ENCODE measurements around the gene PDXK.

Gene PDXK

GRCh38 chr21:43687566-43688399 lies 31.1 kb upstream of the PDXK start:
- Histone ChIP-seq H3K4me3 (ENCODE audit: severe bottlenecking) (no peak overlapping the region), H3K9me3 (ENCODE audit: severe bottlenecking) (no peaks in the 10 kb centered on the region), H3K36me3 (ENCODE audit: low read depth) (peaks cover 85% of the 10 kb centered on the region), H3K27me3 (ENCODE audit: insufficient read depth, poor library complexity, severe bottlenecking) (no peaks in the 10 kb centered on the region), H3K27ac (ENCODE audit: poor library complexity, severe bottlenecking) (no peak overlapping the region), H3K4me1 (ENCODE audit: insufficient read depth, poor library complexity, severe bottlenecking) (no peaks in the 10 kb centered on the region)
- ATAC-seq (ENCODE audit: low read depth): no peak
- no peak for DNase-seq (ENCODE audit: low spot score)
- TF ChIP-seq CTCF (IDR thresholded peaks at IDR 0.05; ENCODE audit: poor library complexity, severe bottlenecking): no peak

- H3K4me1 ChIP-seq (ENCODE audit: insufficient read depth, poor library complexity, severe bottlenecking): no peaks in the 10 kb centered on the region
- H3K27me3 ChIP-seq (ENCODE audit: insufficient read depth, poor library complexity, severe bottlenecking): no peaks in the 10 kb centered on the region
- no peak overlapping the region for H3K4me3 ChIP-seq (ENCODE audit: severe bottlenecking)
- no peak for TF ChIP-seq CTCF (IDR thresholded peaks at IDR 0.05; ENCODE audit: poor library complexity, severe bottlenecking)
- H3K9me3 ChIP-seq (ENCODE audit: severe bottlenecking): no peaks in the 10 kb centered on the region
- no peak for ATAC-seq (ENCODE audit: low read depth)
- DNase-seq (ENCODE audit: low spot score): no peak
- peaks cover 88% of the 10 kb centered on the region for H3K36me3 ChIP-seq (ENCODE audit: low read depth)
- H3K27ac ChIP-seq (ENCODE audit: poor library complexity, severe bottlenecking): no peak overlapping the region
These were observed 30.0 kb upstream of the PDXK start for GRCh38 chr21:43688906-43689305.

GRCh38 chr21:43689556-43690337 lies 29.2 kb upstream of the PDXK start:
- no peak overlapping the region for H3K27ac ChIP-seq (ENCODE audit: poor library complexity, severe bottlenecking)
- H3K36me3 ChIP-seq (ENCODE audit: low read depth): peaks cover 89% of the 10 kb centered on the region
- DNase-seq (ENCODE audit: low spot score) (no peak), ATAC-seq (ENCODE audit: low read depth) (no peak)
- H3K4me3 ChIP-seq (ENCODE audit: severe bottlenecking): no peak overlapping the region
- TF ChIP-seq CTCF (IDR thresholded peaks at IDR 0.05; ENCODE audit: poor library complexity, severe bottlenecking): no peak
- no peaks in the 10 kb centered on the region for H3K9me3 ChIP-seq (ENCODE audit: severe bottlenecking)
- no peaks in the 10 kb centered on the region for H3K4me1 ChIP-seq (ENCODE audit: insufficient read depth, poor library complexity, severe bottlenecking)
- no peaks in the 10 kb centered on the region for H3K27me3 ChIP-seq (ENCODE audit: insufficient read depth, poor library complexity, severe bottlenecking)

- H3K36me3 ChIP-seq (ENCODE audit: low read depth): peaks cover 87% of the 10 kb centered on the region
- H3K27me3 ChIP-seq (ENCODE audit: insufficient read depth, poor library complexity, severe bottlenecking): no peaks in the 10 kb centered on the region
- no peak overlapping the region for H3K4me3 ChIP-seq (ENCODE audit: severe bottlenecking)
- DNase-seq (ENCODE audit: low spot score): no peak
- no peaks in the 10 kb centered on the region for H3K9me3 ChIP-seq (ENCODE audit: severe bottlenecking)
- no peak overlapping the region for H3K27ac ChIP-seq (ENCODE audit: poor library complexity, severe bottlenecking)
- no peaks in the 10 kb centered on the region for H3K4me1 ChIP-seq (ENCODE audit: insufficient read depth, poor library complexity, severe bottlenecking)
- ATAC-seq (ENCODE audit: low read depth): no peak
- TF ChIP-seq CTCF (IDR thresholded peaks at IDR 0.05; ENCODE audit: poor library complexity, severe bottlenecking): no peak
These were observed 28.6 kb upstream of the PDXK start for GRCh38 chr21:43690346-43690745.
